Stimulated activated CD8-positive, alpha-beta memory T cell treated with anti-CD3 and anti-CD28 coated beads, Interleukin-12 subunit alpha, Interleukin-12 subunit beta, amount 100 ng/mL, for 24 hours (primary cell): ENCODE results near the gene NBL1.
"Not testable (repeated sequence)": the region's sequence is repeated elsewhere in the genome, so short reads cannot be mapped to it uniquely, and the experiment has no call there.

Experiments used
- DNase-seq: peaks from one replicate; pipeline ENCODE4 v3.0.0-alpha.2; 2020; ENCODE audit errors: extremely low read depth

The NBL1 gene

GRCh38 chr1:19622204-19622603, 21.9 kb upstream of the NBL1 start:
- DNase-seq = no peak

DNA sequence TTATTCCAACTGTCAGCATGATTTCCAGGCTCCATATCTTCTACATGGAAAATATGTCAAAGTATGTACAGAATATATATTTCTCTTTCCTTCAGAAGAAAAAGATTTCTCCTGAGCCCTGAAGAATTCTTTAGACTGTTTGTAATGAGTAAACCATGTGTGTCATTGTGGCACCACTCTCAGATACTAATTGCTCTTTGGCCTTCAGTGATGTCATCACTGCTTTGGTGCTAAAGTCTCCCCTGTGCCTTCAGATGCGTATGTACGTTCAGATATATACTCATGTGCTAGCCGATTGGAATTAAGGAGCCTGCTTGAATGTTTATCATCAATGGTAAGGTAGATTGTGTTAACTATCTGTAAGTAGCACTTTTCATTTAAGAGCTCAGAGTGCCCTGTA, 20.6 kb upstream of the NBL1 start:
- no peak for DNase-seq

DNA sequence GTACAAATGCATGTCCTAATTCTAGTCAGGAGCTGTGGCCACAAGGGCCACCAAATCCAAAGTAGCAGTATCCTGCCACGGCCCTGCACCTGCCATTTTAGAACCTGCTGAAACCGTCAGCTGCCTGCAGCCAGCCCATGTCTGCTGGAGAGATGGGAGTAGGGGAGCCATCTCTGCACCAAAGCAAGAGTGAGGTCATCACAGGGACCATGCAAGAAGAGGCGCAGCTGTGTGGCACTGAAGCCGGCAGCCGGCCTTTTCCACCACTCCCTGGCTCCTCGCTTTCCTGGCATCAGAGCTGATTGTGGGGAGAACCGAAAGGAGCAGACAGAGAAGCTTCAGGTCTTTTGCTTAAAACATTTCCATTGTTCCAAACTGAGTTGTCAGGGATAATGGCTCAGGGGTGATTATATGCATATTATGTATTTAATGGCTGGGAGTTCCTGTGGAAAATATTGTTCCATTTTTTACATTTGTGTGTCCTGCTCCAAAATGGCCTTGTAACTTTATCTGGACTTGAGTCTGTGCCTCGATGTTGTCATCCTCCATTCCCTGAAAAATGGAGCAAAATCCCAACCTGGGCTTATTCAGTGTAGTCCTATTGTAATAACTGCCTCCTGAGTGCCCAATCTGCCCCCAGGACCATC, 18.7 kb upstream of the NBL1 start:
- no peak for DNase-seq

DNA sequence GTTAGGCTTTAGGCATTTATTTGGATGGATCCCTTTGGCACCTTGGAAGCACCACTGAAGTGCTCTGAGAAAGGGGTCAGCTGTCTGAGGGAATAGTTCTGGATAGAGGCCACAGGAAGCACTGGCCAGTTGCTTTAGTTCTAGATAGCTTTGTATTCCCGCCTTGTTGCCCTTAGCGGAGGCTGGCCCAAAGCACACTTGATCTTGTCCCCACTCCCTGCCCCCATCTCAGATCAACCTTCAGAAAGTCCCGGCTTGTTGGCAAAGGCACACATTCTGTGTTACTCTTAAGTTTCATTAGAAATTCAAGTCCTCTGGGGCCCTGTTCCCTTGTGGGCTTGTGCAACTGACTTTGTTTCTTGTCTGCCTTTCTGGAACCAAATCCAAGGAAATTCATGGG, 15.2 kb upstream of the NBL1 start:
- DNase-seq = no peak

GRCh38 chr1:19629357-19629756, 14.8 kb upstream of the NBL1 start:
- no peak for DNase-seq

DNA sequence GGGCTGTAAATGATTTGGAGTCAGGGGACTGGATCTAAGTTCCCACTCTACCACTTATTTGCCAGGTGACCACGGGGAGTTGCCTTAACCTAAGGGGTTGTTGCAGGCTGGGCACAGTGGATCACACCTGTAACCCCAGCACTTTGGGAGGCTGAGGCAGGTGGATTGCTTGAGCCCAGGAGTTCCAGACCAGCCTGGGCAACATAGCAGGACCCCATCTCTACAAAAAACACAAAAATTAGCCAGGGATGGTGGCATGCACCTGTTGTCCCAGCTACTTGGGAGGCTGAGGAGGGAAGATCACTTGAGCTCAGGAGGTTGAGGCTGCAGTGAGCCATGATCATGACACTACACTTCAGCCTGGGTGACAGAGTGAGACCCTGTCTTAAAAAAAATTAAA, 13.9 kb upstream of the NBL1 start:
- not testable (repeated sequence) for DNase-seq

GRCh38 chr1:19630720-19631395, 13.3 kb upstream of the NBL1 start:
- DNase-seq = no peak

DNA sequence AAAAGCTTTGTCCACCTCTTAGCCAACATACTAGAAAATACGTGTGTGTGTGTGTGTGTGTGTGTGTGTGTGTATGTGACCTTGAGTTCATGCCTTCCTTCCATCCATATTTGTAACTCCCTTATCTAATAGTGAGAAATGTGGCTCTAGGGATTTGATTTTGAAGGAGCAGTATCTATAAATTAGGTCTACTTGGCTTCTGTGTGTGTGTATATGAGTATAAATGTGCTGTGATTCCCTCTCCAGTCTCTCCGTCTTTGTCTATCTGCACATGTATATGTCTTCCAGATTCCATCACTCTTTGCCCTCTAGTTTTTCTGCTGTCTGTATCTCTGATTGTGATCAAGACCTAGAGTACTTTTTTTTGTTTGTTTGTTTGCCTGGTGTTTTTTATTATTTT, 11.9 kb upstream of the NBL1 start:
- DNase-seq = no peak

DNA sequence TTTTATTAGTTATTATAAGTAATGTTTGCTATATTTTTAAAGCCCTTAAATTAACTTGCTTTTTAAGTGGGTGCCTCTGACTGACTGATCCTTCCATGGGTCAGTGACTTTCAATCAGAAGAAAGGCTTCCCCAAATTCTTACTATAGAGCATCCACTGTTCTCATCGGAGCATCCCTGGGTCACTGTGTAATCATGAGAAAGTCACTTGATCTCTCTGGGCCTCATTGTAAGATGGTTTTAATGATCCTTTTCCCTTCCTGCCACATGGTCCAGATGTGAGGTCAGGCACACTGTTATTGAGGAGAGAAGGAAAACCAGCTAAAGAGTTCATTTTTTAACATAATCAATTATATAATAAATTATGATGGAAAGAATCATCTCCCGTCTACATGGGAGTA, 11.0 kb upstream of the NBL1 start:
- DNase-seq = no peak

- not testable (repeated sequence) for DNase-seq
These were observed 9.0 kb upstream of the NBL1 start for GRCh38 chr1:19635064-19635463.

DNA sequence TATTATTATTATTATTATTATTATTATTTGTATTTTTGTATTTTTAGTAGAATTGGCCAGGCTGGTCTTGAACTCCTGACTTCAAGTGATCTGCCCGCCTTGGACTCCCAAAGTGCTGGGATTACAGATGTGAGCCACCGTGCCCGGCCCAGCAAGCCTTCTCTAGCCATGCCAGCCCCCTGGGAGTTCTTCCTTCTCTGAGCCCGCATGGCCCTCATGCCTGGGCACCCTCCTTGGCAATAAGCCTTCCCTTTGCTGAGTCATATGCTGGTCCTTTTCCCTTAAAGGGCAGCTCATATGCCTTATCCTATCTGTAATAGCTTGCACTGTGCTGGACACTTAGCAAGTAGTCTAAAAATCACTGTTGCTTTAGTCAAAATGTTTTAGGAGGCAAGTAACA, 8.5 kb upstream of the NBL1 start:
- DNase-seq = no peak

DNA sequence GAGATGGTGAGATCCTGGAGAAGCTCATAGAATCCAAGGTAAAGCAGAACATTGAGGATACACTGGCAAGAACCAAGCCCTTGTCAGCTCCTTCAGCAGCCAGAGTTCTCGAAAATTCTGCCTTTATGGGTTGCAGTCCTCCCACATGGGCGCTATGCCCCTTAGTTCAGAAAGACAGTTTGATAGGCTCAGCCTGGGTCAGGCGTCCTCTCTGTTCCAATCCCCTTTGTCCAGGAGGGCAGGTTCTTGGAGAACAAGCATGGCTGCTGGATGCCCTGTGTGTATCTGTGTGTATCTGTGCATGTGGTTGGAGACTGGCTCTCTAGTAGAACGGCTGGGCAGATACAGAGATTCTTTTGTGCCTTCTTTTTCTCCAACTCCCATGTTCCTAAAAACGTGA, 8.0 kb upstream of the NBL1 start:
- DNase-seq = no peak

DNA sequence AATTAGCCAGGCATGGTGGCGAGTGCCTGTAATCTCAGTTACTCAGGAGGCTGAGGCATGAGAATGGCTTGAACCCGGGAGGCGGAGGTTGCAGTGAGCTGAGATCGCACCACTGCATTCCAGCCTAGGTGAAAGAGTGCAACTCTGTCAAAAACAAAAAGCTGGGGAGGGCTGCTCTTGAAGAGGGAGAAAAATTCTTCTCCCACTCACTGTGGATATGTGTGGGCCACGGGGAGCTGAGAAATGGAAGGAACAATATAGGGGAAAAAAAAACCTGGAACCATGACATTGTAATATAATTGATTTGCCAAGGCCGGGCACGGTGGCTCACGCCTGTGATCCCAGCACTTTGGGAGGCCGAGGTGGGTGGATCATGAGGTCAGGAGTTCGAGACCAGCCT, 7.4 kb upstream of the NBL1 start:
- DNase-seq = not testable (repeated sequence)

- DNase-seq = no peak
These were observed 6.5 kb upstream of the NBL1 start for GRCh38 chr1:19637606-19638005.

DNA sequence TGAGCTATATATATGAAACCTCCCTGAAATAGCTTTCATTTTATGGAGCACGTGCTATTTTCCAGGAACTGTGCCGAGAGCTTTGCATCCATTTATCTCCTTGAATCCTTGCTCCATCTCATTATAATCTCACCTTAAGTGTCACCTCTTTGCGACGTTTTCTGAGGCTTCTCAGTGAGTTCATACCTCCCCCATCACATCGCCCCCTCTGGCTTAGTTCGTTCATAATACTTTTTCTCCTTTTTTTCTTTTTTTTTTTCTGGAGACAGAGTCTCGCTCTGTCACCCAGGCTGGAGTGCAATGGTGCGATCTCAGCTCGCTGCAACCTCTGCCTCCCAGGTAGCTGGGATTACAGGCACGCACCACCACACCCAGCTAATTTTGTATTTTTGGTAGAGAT, 4.9 kb upstream of the NBL1 start:
- DNase-seq = not testable (repeated sequence)

- DNase-seq = no peak
These were observed 4.1 kb upstream of the NBL1 start for GRCh38 chr1:19639999-19640362.

GRCh38 chr1:19640363-19641316, 3.5 kb upstream of the NBL1 start:
- DNase-seq = no peak

GRCh38 chr1:19643121-19643520, 990 bp upstream of the NBL1 start:
- no peak for DNase-seq

- DNase-seq = no peak
These were observed 227 bp downstream of the NBL1 start for GRCh38 chr1:19644395-19644680.

DNA sequence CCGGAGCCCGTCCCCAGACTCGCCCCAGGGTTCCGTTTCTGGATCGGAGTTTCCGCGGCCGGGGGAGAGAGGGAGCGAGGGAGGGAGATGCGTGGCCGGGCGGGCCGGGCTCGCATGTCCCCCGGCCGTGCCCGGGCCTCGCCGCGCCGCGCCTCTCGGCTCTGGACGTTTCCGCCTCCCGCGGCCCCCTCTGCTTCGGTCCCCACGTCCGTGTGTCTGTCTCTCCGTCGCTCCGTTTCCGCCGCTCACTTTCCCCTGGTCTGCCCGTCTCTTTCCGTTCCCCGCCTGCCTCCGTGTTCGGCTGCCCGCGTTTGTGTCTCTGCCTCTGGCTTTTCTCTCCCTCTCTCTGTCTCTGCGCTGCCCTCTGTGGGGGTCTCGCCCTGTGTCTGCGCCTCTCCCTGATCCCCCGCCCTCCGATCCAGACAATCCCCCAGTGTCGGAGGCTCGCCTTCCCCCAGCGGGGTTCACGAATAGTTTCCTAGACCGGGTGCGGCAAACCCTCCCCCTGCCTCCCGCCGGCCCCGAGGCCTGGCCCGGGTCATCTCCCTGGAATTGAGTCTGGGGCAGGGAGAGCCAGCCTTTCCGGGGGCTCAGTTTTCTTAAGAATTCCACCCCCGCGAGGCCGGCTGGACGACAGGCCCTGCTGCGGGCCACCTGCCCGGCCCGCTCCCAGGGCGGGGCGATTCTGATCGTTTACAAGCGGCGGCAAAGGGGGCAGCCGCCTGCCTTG, 735 bp downstream of the NBL1 start:
- no peak for DNase-seq

GRCh38 chr1:19645411-19646251, 1.5 kb downstream of the NBL1 start:
- no peak for DNase-seq
